GM12873 (cell line): ENCODE results near the gene YEATS2.

ENCODE experiments used
- CTCF ChIP-seq: IDR thresholded peaks from 2 replicates; pipeline ENCODE4 v1.5.1; 2012; ENCODE audit warnings: low read depth, mild to moderate bottlenecking, moderate library complexity, low read length, control low read depth; ENCODE audit not compliant: insufficient read depth; ENCODE audit errors: missing control alignments

YEATS2 gene

DNA sequence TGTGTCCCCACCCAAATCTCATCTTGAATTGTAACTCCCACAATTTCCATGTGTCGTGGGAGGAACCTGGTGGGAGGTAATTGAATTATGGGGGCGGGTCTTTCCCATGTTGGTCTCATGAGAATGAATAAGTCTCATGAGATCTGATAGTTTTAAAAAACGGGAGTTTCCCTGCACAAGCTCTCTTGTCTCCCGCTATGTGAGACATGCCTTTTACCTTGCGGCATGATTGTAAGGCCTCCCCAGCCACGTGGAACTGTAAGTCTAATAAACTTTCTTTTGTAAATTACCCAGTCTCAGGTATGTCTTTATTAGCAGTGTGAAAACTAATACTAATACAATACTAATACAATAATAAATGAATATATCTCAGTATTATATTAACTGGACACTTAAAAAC lies 9.9 kb upstream of the YEATS2 start:
- TF ChIP-seq CTCF, result no peak

GRCh38 chr3:183688874-183689273 lies 8.7 kb upstream of the YEATS2 start:
- no peak for TF ChIP-seq CTCF

- TF ChIP-seq CTCF, result no peak
Observed at GRCh38 chr3:183690402-183690995, 7.1 kb upstream of the YEATS2 start.

GRCh38 chr3:183692436-183692835 lies 5.2 kb upstream of the YEATS2 start:
- TF ChIP-seq CTCF, result no peak

DNA sequence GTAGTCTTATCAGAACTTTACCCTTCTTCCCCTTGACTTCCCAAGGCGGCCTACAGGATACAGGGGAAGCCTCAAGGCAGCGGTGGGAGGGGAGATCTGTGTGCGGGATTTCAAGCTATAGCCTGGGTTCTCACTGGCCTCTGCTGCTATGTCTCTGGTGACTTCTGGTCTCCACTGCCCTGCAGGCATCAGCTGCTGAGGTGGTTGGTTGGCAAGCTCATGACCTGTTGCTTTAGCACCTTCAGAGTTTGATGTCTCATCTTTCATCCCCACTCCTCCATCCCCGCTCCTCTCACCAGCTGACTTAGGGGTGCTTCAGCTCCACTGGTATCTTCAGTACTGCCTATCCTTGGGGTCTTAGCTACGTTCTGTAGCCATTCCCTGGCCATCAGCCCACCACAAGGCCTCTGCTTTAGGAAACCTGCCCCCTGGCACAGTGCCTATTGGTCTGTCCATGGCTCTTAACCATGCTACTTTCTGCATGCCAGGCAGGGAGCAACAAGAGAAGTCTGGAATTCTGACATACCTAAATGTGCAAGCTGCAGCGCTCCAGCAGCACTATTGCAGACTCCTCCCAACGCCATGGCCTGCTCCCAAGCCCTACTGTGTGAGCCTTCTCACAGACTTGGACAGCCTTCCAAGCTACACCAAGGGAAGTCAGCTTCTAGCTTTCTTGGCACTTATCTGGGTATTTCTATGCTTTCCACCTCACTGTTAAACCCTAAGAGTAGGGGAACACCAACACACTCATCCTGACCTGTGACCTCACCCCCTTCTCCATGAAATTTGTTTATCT lies 1.8 kb upstream of the YEATS2 start:
- no peak for TF ChIP-seq CTCF

DNA sequence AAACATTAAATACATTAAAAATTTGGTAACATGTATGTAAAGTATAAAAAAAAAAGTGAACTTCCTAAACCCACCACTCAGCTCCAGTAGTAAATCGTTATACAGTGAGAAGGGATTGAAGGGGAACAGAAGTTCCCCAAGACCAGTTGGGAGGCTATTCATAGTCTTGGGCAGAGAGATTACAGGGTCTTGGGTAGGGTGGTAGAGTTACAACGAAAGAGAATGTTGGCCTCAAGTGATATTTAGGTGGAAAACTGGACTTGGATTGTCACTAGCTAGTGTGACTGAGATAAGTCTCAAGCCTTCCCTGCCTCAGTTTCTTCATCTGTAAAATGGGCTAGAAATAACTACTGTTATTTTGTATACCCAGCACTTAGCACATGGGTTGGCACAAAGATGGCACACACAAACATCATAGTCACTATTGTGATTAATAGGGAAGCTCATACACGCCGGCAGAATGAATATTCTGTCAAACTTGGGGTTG lies 431 bp upstream of the YEATS2 start:
- TF ChIP-seq CTCF, result no peak

DNA sequence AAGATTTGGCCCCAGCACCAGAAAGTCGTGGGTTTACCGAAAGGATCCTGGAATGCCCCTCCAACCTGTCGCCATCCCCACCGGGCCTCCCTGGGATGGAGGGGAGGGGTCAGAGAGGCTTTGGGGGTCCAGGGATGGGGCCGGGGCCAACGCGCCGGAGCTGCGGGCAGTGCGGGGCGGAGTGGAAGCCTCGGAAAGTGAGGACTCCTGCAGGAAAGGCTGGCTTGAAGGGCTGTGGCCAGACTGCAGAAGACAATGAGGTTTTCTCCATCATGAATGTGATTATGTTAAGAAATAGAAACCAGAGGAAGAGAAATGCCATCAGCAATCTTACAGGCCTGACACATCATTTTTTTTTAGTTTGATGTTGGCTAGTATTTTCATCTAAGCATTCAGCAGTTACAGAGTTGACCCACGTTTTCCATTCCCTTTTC lies 738 bp downstream of the YEATS2 start:
- no peak for TF ChIP-seq CTCF
